Stimulated activated CD4-positive, alpha-beta T cell treated with anti-CD3 and anti-CD28 coated beads, TNF-alpha, amount 100 ng/mL, for 48 hours (primary cell): ENCODE measurements around the gene TBATA.

ENCODE experiments used
- DNase-seq, 3 donors: peaks; one replicate each; pipeline ENCODE4 v3.0.0-alpha.2; 2020; ENCODE audit warnings: low read depth in 3 of 3

The TBATA gene

DNA sequence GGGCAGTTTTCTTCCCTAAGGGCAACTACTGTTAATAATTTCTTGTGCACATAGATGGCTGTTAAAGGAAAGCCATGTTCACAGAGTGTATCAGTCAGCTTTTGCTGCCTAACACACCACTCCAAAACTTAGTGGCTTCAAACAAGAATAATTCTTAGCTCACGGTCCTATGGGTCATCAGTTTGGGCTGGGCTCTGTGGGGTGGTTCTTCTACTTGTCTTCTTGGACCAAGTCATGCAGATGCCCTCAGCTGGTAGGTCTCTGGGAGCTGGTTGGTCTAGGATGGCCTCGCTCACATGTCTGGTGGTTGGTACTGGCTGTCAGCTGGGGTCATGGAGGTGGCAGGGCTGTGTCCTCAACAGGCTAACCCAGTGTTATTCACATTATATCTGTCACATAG lies 39.6 kb downstream of the TBATA start:
- DNase-seq: no peak

DNA sequence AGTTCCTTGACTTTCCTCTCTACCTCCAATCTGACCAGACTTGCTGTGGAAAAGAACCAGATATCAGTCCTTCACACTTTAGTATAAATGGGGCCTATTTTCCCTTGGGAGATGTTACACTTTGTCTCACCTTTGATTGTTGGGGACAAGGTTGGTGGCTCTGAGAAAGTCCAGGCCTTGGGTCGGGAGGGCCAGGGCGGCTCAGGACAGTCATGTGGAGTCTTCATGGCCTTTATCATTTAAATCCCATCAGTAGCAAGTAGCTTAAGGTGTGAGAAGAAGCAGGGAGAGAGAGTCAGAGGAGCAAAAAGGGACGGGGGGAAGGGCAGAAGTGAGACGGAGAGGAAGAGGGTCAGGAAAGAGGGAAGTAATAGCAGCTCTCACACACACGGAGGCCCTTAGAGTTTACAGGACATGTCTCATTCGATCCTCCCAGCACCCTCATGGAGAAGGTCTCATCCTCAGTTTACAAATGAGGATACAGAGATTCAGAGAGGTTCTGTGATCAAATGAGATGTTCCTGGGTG lies 40.5 kb downstream of the TBATA start:
- no peak for DNase-seq

- no peak for DNase-seq
Measured at GRCh38 chr10:70743879-70744278, 41.3 kb downstream of the TBATA start.

DNA sequence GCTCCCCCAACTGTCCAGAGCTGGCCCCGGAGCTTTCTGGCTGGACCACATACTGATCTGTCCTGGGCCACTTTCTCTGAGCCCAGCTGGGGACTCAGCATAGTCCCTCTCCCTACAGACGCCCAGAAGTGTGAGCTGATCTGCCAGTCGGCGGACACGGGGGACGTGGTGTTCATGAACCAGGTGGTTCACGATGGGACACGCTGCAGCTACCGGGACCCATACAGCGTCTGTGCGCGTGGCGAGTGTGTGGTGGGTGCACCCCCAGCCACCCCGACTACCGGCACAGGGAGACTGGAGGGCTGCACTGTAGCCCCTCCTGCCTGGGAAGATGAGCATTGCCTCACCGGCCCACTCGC lies 41.8 kb downstream of the TBATA start:
- DNase-seq: no peak

DNA sequence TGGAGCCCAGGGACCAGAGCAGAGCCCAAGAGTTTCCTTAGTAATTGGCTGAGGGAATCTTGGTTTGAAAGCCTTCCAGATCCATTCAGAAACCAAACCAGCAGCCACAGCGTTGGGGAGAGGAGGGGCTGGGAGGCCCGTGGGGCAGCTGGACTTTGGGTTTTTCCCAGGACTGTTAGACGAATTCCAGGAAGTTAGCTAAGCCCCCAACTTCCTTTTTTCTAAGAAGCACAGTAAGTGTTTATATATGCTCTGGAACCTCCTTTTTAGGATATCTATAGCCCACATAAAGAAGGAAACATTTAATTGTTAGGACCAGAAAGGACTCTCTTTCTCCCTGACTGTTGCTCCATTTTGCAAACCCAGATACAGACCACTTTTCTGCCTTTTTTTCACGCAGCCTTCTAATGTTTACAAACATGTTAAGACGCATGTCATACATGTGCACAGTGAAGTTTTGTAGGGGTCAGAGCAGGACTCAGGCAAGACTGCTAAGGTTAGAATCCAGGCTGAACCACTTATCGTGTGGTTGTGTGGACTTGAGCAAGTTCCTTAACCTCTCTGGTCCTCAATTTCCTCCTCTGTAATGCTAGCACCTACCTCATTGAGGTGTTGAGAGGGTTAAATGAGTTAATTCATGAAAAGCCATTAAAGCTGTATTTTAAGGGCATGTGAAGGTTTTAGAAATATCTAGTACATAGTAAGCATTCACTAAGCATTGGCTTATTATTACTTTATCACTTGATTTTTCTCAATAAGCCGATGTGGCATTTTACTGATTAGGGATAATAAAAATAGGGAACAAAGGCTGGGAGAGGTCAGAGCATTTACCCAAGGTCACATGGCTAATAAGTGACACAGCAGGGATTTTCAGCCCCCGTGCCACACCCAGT lies 42.4 kb downstream of the TBATA start:
- DNase-seq: no peak

DNA sequence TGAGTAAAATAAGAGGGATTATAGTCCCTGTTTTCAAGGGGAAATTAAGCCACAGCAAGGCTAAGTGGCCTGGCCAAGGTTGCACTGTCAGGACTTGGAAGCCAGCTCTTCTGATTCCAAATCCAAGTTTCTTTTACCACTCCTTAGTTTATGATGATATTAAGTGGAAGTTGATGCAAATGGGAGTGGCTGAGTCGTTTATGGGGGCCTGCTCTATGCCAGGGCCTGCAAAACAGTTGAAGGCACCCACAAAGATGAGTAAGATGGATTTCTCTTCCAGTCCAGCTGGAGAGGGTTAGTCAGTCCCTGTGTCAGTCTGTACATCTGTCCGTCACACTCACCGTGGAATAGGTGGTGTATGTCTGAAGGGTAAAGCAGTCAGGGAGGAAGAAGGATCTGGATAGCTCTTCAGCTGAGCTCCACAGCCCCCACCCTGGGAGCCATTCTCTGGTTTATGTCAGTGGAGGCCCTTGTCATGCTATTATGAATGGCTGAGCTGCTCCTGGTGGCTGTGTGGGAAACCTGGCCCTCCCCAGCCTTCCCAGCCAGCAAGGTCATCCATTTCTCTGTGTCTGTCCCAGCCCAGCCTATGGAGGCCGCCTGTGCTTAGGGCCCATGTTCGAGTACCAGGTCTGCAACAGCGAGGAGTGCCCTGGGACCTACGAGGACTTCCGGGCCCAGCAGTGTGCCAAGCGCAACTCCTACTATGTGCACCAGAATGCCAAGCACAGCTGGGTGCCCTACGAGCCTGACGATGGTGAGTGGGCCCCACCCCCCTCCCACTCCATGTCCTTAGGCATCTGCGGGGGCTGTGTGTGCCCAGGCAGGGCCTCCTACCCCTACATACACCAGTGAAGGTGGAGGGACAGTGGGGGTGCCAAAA lies 44.5 kb downstream of the TBATA start:
- no peak for DNase-seq

DNA sequence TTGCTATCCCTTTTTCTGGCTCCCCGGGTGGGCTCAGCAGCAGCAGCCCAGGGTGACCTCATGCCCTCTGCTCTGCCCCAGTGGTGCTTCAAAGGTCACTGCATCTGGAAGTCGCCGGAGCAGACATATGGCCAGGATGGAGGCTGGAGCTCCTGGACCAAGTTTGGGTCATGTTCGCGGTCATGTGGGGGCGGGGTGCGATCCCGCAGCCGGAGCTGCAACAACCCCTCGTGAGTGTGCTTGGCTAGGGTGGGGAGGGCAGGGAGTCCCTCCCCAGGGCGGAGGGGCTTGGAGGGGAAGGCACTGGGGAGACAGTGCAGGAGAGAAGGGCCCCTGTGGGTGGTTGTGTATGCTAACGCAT lies 46.4 kb downstream of the TBATA start:
- no peak for DNase-seq

DNA sequence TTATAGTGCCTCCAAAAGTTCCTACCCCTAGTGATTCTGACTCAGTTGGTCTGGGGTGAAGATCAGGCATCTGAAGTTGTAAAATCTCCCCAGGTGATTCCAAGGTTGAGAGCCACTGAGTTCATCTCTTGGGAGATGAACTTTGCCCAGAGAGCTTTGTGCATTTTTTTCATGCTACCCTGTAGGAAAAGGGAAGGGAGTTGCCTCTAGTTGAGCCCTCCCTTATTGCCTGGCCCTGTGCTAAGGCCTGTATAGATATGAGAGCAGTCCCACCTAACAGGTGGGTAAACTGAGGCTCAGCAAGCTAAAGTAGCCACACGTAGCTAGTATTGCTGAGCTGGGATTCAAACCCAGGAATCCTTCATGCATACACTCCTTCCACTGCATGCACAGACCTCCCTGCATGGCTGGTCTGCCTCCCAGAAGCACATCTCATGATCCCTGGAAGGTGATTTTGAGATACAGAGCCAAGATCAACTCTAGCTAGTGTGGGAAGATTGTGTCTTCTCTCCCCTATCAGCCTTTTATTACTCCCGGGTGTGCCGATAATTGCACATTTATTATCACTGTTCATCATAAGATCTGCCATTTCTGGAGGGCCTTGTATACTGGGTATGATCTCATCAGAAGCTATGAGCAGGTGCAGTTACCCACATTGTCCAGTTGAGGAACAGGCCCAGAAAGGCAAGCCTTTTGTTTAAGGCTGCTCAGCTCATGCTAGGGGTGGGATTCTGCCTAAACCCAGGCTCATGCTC lies 47.0 kb downstream of the TBATA start:
- no peak for DNase-seq

DNA sequence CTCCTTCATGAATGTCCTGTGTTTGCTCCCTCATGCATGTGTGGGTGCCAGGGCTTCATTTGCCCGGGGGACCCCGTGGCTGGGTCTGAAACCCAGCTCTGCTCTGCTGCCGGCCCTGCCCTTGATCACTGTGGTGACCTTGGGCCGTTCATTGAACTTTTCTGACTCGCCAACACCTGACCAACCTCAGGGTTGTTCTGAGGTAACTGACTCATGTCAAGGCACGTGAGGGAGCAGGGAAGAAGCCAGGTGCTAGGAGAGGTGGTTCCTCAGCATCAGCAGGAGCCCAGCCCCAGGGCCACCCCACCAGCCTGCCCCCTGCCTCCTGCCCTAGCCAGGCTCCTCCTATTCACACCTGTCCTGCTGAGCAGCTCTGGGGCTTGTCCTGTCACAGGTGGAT lies 47.9 kb downstream of the TBATA start:
- no peak for DNase-seq

DNA sequence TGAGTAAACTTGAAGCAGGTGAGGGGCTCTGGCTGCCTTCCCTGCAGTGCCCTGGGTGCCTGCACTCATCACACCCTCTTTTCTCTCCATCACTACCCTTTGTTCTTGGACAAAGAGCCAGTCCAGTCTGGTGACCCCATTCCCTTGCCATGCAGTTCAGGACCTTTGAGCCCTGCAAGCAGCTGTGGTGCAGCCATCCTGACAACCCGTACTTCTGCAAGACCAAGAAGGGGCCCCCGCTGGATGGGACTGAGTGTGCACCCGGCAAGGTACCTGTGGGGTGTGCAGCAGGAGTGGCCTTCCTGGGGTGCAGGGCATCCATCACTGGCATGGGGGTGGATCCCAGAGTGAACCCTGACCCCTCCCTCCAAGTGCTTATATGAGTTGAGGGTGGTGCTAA lies 48.7 kb downstream of the TBATA start:
- no peak for DNase-seq

GRCh38 chr10:70735161-70735560 lies 50.0 kb downstream of the TBATA start:
- no peak for DNase-seq

GRCh38 chr10:70733051-70733450 lies 52.1 kb downstream of the TBATA start:
- no peak for DNase-seq

DNA sequence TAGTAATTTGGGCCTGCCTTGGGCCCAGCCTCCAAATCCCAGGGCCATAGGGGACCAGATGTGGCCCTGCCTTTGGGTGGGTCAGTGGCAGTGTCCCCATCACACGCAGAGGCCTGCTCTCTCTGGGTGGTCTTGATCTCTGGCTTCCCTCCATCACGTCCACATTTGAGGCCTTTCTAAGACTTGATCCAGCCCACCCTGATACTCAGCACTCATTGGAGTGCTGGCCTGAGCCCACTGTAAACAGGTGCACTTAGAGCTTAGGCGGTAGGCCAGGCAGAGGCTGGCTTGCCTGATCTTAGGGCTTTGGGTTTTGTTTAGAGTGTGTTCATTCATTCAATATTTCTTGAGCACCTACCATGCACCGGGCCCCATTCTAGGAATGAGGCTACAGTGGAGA lies 52.6 kb downstream of the TBATA start:
- DNase-seq: no peak

DNA sequence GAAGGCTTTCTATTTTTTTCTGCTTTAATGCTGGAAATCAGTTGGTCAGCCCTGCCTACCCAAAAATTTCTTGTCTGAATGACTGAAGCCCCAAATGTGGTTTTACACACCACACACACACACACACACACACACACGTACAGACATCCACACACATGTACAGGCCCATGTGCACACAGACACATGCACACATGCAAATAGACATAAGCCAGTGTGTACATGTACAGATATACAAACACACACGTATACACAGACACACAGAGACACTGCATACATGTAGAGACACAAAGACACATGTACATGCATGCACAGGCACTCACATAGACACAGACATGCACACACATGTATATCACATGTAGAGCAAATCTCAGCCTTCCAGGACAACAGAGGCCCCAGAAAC lies 54.2 kb downstream of the TBATA start:
- no peak for DNase-seq

DNA sequence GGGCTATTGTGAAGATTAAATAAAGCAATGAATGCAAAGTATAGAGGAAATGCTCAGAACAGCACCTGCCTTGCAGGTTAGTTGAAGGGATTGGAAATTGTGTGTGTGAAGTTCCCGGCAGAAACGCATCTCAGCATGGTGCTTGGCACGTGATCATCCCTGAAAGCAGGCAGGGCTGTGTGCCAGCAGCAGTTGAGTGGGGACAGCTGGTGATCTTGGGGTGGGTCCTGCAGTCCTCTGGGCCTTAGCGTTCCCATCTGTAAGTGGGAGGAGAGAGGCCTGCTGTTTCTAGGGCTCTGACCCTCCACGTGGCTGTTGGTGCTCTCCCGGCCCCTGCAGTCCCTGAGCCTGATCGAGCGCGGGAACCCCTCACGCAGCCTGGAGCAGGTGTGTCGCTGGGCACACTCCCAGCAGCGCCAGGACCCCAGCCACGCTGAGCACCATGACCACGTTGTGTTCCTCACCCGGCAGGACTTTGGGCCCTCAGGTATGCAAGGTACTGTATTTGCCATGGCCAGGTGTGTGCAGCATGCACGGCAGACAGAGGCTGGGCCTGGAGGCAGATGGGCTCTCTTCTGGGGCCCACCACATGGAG lies 55.3 kb downstream of the TBATA start:
- no peak for DNase-seq

- DNase-seq: no peak
Measured at GRCh38 chr10:70728328-70728727, 56.8 kb downstream of the TBATA start.

- no peak for DNase-seq
Measured at GRCh38 chr10:70726909-70727495, 58.2 kb downstream of the TBATA start.

DNA sequence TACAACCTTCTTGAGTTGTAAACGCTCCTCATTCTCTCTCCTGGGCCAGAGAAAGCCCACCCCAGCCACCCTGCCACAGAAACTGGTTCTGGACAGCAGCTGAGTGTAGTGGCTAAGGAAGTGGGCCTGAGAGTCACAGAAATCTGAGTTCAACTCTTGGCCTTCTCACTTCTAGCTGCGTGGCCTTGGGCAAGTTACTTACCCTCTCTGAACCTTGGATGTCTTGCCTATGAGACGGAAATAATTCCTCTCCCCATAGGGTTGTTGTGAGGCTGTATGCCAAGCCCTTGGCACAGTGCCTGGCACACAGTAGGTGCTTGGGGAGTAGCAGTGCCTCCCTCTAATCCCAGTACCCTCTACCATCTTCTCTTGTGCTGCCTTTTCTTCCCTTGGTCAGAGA lies 61.4 kb downstream of the TBATA start:
- no peak for DNase-seq

- DNase-seq: no peak
Measured at GRCh38 chr10:70722820-70723424, 62.3 kb downstream of the TBATA start.
